Astrocyte (in vitro differentiated cells and primary cell): ENCODE measurements around the gene PFKL.

Experiments
- EZH2 ChIP-seq: IDR thresholded peaks from 2 replicates; pipeline ENCODE4 v1.6.1; 2012; ENCODE audit warnings: mild to moderate bottlenecking, low read length, inconsistent platforms; ENCODE audit not compliant: insufficient read depth
- TF ChIP-seq, protein P1 (sequence below): IDR thresholded peaks from 2 replicates; pipeline ENCODE4 v1.5.1; 2011; ENCODE audit warnings: low read depth, mild to moderate bottlenecking, inconsistent platforms, low read length, moderate library complexity; ENCODE audit not compliant: insufficient read depth

DNA sequence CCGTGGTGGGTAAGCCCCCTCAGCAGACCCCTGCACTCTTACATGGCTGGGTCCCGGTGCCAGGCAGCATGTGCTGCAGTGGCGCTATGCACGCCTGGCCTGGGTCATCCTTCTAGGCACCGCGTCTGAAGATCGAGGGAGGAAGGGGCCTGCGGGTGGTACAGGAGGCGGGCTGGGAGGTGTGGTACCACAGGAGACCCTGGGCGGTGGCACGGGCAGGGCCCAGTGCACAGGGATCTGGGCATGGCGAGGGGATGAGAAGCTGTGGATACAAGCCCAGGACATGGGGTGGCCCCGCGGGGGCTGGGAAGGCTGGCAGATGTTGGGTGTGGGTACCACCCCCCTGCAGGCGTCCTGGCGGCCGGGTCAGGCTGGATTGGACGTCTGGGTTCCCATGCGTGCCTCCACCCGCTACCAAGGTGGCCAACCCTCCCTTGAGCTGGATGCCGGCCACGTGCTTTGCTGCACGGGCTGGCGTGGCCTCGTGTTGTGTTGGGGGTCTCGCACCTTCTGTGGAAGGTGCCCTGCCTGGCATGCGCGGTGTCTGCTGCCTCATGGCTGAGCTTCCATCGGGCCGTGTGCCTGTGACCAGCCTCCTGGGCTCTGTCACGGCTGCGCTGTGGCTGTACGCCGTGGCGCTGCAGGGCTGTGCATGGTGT is 19.7 kb downstream of the PFKL start:
- TF ChIP-seq, protein P1, sequence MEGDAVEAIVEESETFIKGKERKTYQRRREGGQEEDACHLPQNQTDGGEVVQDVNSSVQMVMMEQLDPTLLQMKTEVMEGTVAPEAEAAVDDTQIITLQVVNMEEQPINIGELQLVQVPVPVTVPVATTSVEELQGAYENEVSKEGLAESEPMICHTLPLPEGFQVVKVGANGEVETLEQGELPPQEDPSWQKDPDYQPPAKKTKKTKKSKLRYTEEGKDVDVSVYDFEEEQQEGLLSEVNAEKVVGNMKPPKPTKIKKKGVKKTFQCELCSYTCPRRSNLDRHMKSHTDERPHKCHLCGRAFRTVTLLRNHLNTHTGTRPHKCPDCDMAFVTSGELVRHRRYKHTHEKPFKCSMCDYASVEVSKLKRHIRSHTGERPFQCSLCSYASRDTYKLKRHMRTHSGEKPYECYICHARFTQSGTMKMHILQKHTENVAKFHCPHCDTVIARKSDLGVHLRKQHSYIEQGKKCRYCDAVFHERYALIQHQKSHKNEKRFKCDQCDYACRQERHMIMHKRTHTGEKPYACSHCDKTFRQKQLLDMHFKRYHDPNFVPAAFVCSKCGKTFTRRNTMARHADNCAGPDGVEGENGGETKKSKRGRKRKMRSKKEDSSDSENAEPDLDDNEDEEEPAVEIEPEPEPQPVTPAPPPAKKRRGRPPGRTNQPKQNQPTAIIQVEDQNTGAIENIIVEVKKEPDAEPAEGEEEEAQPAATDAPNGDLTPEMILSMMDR = no peak
- TF ChIP-seq EZH2 = no peak
